Vagina (tissue), 2 donors: Measurements from ENCODE around the gene UFD1.

Experiments
- POLR2A ChIP-seq, 2 donors: fragments of 450-650 bp; IDR thresholded peaks; one replicate each; pipeline ENCODE4 v1.6.1; 2017; ENCODE audit warnings: antibody characterized with exemption in 2 of 2, mild to moderate bottlenecking in 2 of 2, moderate library complexity in 2 of 2
- POLR2AphosphoS5 ChIP-seq, 2 donors: sonication (generic); formaldehyde crosslinking; IDR thresholded peaks; one replicate each; pipeline ENCODE4 v1.9.0; 2017; ENCODE audit warnings: antibody characterized with exemption in 2 of 2, mild to moderate bottlenecking in 2 of 2, low read depth in 1 of 2; ENCODE audit not compliant: insufficient read depth in 1 of 2
- TF ChIP-seq, protein P1 (sequence below), 3 experiments: fragments of 450-650 bp in 2 of 3; fragments of 200-600 bp in 1 of 3; sonication (generic) in 1 of 3; IDR thresholded peaks; one replicate each; pipeline ENCODE4 v1.5.1; 2017 to 2019; ENCODE audit warnings: antibody characterized with exemption in 3 of 3, mild to moderate bottlenecking in 2 of 3, moderate library complexity in 2 of 3

DNA sequence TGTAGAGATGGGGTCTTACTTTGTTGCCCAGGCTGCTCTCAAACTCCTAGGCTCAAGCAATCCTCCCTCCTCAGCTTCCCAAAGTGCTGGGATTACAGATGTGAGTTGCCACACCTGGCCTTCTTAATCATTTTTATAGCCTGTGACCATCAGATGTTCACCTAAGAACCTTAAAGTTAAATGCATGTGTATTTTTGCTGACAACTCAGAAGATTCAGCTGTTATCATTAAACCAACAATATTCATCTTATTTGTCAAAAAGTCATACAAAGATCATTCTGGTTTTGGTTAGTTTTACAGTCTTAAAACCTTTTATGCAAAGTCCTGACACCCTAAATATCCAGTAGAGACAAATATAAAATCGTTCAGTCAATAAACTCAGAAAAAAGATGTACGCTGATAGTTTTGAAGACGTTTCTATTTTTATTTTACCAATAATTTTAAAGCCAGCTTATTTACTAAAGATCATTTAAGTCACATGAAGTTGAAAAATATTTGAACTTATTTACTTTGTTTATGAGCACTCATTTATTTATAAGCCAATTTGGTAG lies 23.0 kb upstream of the UFD1 start:
- TF ChIP-seq POLR2AphosphoS5 (IDR thresholded peaks at IDR 0.05; ENCODE audit: insufficient read depth in 1 of 2, low read depth in 1 of 2) (no peak), POLR2A (IDR thresholded peaks at IDR 0.05) (no peak)
- TF ChIP-seq, protein P1, sequence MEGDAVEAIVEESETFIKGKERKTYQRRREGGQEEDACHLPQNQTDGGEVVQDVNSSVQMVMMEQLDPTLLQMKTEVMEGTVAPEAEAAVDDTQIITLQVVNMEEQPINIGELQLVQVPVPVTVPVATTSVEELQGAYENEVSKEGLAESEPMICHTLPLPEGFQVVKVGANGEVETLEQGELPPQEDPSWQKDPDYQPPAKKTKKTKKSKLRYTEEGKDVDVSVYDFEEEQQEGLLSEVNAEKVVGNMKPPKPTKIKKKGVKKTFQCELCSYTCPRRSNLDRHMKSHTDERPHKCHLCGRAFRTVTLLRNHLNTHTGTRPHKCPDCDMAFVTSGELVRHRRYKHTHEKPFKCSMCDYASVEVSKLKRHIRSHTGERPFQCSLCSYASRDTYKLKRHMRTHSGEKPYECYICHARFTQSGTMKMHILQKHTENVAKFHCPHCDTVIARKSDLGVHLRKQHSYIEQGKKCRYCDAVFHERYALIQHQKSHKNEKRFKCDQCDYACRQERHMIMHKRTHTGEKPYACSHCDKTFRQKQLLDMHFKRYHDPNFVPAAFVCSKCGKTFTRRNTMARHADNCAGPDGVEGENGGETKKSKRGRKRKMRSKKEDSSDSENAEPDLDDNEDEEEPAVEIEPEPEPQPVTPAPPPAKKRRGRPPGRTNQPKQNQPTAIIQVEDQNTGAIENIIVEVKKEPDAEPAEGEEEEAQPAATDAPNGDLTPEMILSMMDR (IDR thresholded peaks at IDR 0.05): no peak
